ENCODE data around the gene EPN1. TPM values are rescaled to one million over a fixed set of nuclear protein-coding genes. Genes with fewer than 3 reads are reported as not detected.
"Not testable (repeated sequence)": the region's sequence is repeated elsewhere in the genome, so short reads cannot be mapped to it uniquely, and the experiment has no call there.

EPN1 gene
- total RNA-seq, 1 experiment from 2014 or later: 197 TPM

DNA sequence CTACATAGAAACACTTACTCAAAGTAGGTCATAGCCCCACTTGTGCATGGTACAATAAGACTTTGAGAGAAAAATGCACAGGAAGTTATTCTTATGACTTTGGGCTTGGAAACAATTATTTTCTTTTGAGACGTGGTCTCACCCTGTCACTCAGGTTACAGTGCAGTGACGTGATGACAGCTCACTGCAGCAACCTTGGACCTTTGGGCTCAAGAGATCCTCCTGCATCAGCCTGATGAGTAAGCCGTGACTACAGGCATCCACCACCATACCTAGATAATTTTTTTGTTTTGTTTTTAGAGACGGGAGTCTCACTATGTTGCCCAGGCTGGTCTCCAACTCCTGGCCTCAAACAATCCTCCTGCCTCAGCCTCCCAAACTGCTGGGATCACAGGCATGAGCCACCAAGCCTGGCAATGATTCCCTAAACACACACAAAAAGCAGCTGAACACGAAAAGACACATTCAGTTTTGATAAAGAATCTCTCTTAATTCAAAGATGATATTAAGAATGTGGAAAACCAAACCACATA is 45.3 kb downstream of the EPN1 start:
- BruUV-seq (replicated peaks): no TSS peak
- Mint-ChIP-seq H3K9me3 (ENCODE audit: unreplicated experiment) (peaks cover 16% of the 10 kb centered on the region), H3K36me3 (ENCODE audit: insufficient read depth, unreplicated experiment) (no peaks in the 10 kb centered on the region), H3K27me3 (ENCODE audit: insufficient read depth, unreplicated experiment) (peaks cover 1% of the 10 kb centered on the region), H3K4me1 (ENCODE audit: low read depth, unreplicated experiment) (peaks cover 25% of the 10 kb centered on the region), H3K27ac (ENCODE audit: unreplicated experiment) (no peak overlapping the region), H3K4me3 (ENCODE audit: unreplicated experiment) (no peak overlapping the region)
- POLR2A ChIA-PET: no interaction called here
- no peak for DNase-seq
- intact Hi-C loops (cut with micrococcal nuclease; ENCODE audit: unreplicated experiment): no loop called here
- CTCF ChIA-PET: no interaction called here
- peaks cover 17% of the 10 kb centered on the region for H3K4me1 ChIP-seq
- no peaks in the 10 kb centered on the region for H3K27me3 ChIP-seq (replicated peaks; ENCODE audit: control insufficient read depth, insufficient read depth, low read length)
- H3K36me3 ChIP-seq (ENCODE audit: control insufficient read depth, insufficient read depth, low read length): no peaks in the 10 kb centered on the region
- no peak overlapping the region for H3K4me3 ChIP-seq (ENCODE audit: low read depth, low read length)
- TF ChIP-seq, protein P1, sequence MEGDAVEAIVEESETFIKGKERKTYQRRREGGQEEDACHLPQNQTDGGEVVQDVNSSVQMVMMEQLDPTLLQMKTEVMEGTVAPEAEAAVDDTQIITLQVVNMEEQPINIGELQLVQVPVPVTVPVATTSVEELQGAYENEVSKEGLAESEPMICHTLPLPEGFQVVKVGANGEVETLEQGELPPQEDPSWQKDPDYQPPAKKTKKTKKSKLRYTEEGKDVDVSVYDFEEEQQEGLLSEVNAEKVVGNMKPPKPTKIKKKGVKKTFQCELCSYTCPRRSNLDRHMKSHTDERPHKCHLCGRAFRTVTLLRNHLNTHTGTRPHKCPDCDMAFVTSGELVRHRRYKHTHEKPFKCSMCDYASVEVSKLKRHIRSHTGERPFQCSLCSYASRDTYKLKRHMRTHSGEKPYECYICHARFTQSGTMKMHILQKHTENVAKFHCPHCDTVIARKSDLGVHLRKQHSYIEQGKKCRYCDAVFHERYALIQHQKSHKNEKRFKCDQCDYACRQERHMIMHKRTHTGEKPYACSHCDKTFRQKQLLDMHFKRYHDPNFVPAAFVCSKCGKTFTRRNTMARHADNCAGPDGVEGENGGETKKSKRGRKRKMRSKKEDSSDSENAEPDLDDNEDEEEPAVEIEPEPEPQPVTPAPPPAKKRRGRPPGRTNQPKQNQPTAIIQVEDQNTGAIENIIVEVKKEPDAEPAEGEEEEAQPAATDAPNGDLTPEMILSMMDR (IDR thresholded peaks at IDR 0.05; ENCODE audit: insufficient read depth in 1 of 2, low read depth in 1 of 2, low read length in 1 of 2, severe bottlenecking in 1 of 2, unreplicated experiment in 1 of 2): no peak
- H3K9me3 ChIP-seq: peaks cover 19% of the 10 kb centered on the region

DNA sequence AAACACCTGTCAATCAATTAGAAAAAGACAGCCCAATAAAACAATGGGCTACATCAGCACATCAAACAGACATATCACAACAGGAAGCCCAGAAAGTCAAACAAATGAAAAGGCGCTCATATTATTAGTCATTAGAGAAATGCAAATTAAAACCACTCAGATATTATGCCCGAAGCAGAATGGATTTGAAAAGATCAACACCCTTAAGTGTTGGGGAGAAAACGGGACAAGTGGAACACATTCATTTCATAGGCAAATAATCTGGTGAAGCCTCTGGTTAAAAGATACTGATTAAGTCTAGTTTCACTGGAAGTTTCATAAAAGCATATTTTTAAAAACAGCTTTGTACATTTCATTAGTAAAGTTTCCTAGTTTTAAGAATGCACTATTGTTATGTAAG is 45.8 kb downstream of the EPN1 start:
- no TSS peak for BruUV-seq (replicated peaks)
- peaks cover 25% of the 10 kb centered on the region for H3K4me1 Mint-ChIP-seq (ENCODE audit: low read depth, unreplicated experiment)

GRCh38 chr19:55723491-55723890 is 48.5 kb downstream of the EPN1 start:
- Histone ChIP-seq H3K4me1 (peaks cover 5% of the 10 kb centered on the region), H3K27me3 (replicated peaks; ENCODE audit: control insufficient read depth, insufficient read depth, low read length) (no peaks in the 10 kb centered on the region), H3K9me3 (peaks cover 19% of the 10 kb centered on the region), H3K4me3 (ENCODE audit: low read depth, low read length) (no peak overlapping the region), H3K36me3 (ENCODE audit: control insufficient read depth, insufficient read depth, low read length) (no peaks in the 10 kb centered on the region)
- BruUV-seq (replicated peaks): no TSS peak
- H3K4me1 Mint-ChIP-seq (ENCODE audit: low read depth, unreplicated experiment): peaks cover 11% of the 10 kb centered on the region
- ChIA-PET POLR2A (no interaction called here), CTCF (no interaction called here)
- H3K27ac Mint-ChIP-seq (ENCODE audit: unreplicated experiment): no peak overlapping the region
- H3K27me3 Mint-ChIP-seq (ENCODE audit: insufficient read depth, unreplicated experiment): peaks cover 9% of the 10 kb centered on the region
- no peak for DNase-seq
- intact Hi-C loops (cut with micrococcal nuclease; ENCODE audit: unreplicated experiment): no loop called here
- H3K36me3 Mint-ChIP-seq (ENCODE audit: insufficient read depth, unreplicated experiment): no peaks in the 10 kb centered on the region
- peaks cover 16% of the 10 kb centered on the region for H3K9me3 Mint-ChIP-seq (ENCODE audit: unreplicated experiment)
- TF ChIP-seq, protein P1 (IDR thresholded peaks at IDR 0.05; ENCODE audit: insufficient read depth in 1 of 2, low read depth in 1 of 2, low read length in 1 of 2, severe bottlenecking in 1 of 2, unreplicated experiment in 1 of 2): no peak
- H3K4me3 Mint-ChIP-seq (ENCODE audit: unreplicated experiment): no peak overlapping the region

More for the DNA sequence above, 45.8 kb downstream of the EPN1 start:
- DNase-seq: no peak
- TF ChIP-seq, protein P1 (IDR thresholded peaks at IDR 0.05; ENCODE audit: insufficient read depth in 1 of 2, low read depth in 1 of 2, low read length in 1 of 2, severe bottlenecking in 1 of 2, unreplicated experiment in 1 of 2): no peak
- Mint-ChIP-seq H3K9me3 (ENCODE audit: unreplicated experiment) (peaks cover 16% of the 10 kb centered on the region), H3K4me3 (ENCODE audit: unreplicated experiment) (no peak overlapping the region), H3K27me3 (ENCODE audit: insufficient read depth, unreplicated experiment) (peaks cover 3% of the 10 kb centered on the region), H3K27ac (ENCODE audit: unreplicated experiment) (no peak overlapping the region), H3K36me3 (ENCODE audit: insufficient read depth, unreplicated experiment) (no peaks in the 10 kb centered on the region)
- H3K4me1 ChIP-seq: peaks cover 17% of the 10 kb centered on the region
- ChIA-PET POLR2A (no interaction called here), CTCF (no interaction called here)
- intact Hi-C loops (cut with micrococcal nuclease; ENCODE audit: unreplicated experiment): no loop called here
- peaks cover 19% of the 10 kb centered on the region for H3K9me3 ChIP-seq
- H3K27me3 ChIP-seq (replicated peaks; ENCODE audit: control insufficient read depth, insufficient read depth, low read length): no peaks in the 10 kb centered on the region
- no peak overlapping the region for H3K4me3 ChIP-seq (ENCODE audit: low read depth, low read length)
- H3K36me3 ChIP-seq (ENCODE audit: control insufficient read depth, insufficient read depth, low read length): no peaks in the 10 kb centered on the region

GRCh38 chr19:55730378-55730777 is 55.4 kb downstream of the EPN1 start:
- H3K9me3 ChIP-seq; DNase-seq; H3K27me3 ChIP-seq (replicated peaks; ENCODE audit: control insufficient read depth, insufficient read depth, low read length); H3K4me3 ChIP-seq (ENCODE audit: low read depth, low read length); CTCF ChIA-PET; H3K9me3 Mint-ChIP-seq (ENCODE audit: unreplicated experiment); H3K4me1 ChIP-seq; H3K4me1 Mint-ChIP-seq (ENCODE audit: low read depth, unreplicated experiment); intact Hi-C loops (cut with micrococcal nuclease; ENCODE audit: unreplicated experiment); H3K36me3 Mint-ChIP-seq (ENCODE audit: insufficient read depth, unreplicated experiment); BruUV-seq (replicated peaks); H3K4me3 Mint-ChIP-seq (ENCODE audit: unreplicated experiment); H3K27ac Mint-ChIP-seq (ENCODE audit: unreplicated experiment); H3K36me3 ChIP-seq (ENCODE audit: control insufficient read depth, insufficient read depth, low read length); POLR2A ChIA-PET: not testable (repeated sequence)
- H3K27me3 Mint-ChIP-seq (ENCODE audit: insufficient read depth, unreplicated experiment): peaks cover 10% of the 10 kb centered on the region

All from Caco-2 (cell line).